Lung microvascular endothelial cell (primary cell): Measurements from ENCODE around the gene SUB1. TPM values are rescaled to one million over a fixed set of nuclear protein-coding genes. Genes with fewer than 3 reads are reported as not detected.
"Not testable (repeated sequence)": the region's sequence is repeated elsewhere in the genome, so short reads cannot be mapped to it uniquely, and the experiment has no call there.

Experiments used
- DNase-seq, 2 donors: peaks; one replicate each; pipeline versions ENCODE4 v3.0.0 to v3.0.0-alpha.2; 2010; ENCODE audit warnings: low read depth in 2 of 2
- total RNA-seq: library from RNA; depleted of rRNA; stranded (reverse); fragments of >200 nt; gene quantifications from 2 replicates; pipeline ENCODE4 v1.2.1, GENCODE V29; 2014

SUB1 gene
- total RNA-seq: 62.1 and 62.7 TPM in 2 replicates

- peak; percentile 94 to 95 for DNase-seq
Measured at GRCh38 chr5:32585446-32586275, at the start of gene SUB1. SUB1 (plus strand) TSS chr5:32585557; CDS start chr5:32588513, 2,956 bp downstream.

- no peak for DNase-seq
Measured at GRCh38 chr5:32536246-32536645, 49.1 kb upstream of the SUB1 start.

GRCh38 chr5:32537437-32538029 lies 47.8 kb upstream of the SUB1 start:
- peak; percentile 8 to 55 for DNase-seq

GRCh38 chr5:32538031-32538547 lies 47.3 kb upstream of the SUB1 start:
- no peak for DNase-seq

- no peak for DNase-seq
Measured at GRCh38 chr5:32539981-32540845, 45.1 kb upstream of the SUB1 start.

- DNase-seq: peak in 1 of 2 donors; percentile 75
Measured at GRCh38 chr5:32541241-32541640, 44.1 kb upstream of the SUB1 start.

GRCh38 chr5:32542216-32543059 lies 42.9 kb upstream of the SUB1 start:
- DNase-seq: peak; percentile 15 to 16

- DNase-seq: no peak
Measured at GRCh38 chr5:32543291-32543690, 42.1 kb upstream of the SUB1 start.

- no peak for DNase-seq
Measured at GRCh38 chr5:32545102-32545800, 40.1 kb upstream of the SUB1 start.

- DNase-seq: no peak
Measured at GRCh38 chr5:32551194-32551593, 34.2 kb upstream of the SUB1 start.

- DNase-seq: no peak
Measured at GRCh38 chr5:32551865-32552264, 33.5 kb upstream of the SUB1 start.

GRCh38 chr5:32552491-32552890 lies 32.9 kb upstream of the SUB1 start:
- DNase-seq: not testable (repeated sequence)

GRCh38 chr5:32552936-32553335 lies 32.4 kb upstream of the SUB1 start:
- no peak for DNase-seq

GRCh38 chr5:32554181-32554780 lies 31.1 kb upstream of the SUB1 start:
- not testable (repeated sequence) for DNase-seq

GRCh38 chr5:32556543-32556942 lies 28.8 kb upstream of the SUB1 start:
- DNase-seq: not testable (repeated sequence)

- no peak for DNase-seq
Measured at GRCh38 chr5:32559411-32559810, 25.9 kb upstream of the SUB1 start.

GRCh38 chr5:32559921-32560320 lies 25.4 kb upstream of the SUB1 start:
- no peak for DNase-seq

GRCh38 chr5:32562056-32562455 lies 23.3 kb upstream of the SUB1 start:
- no peak for DNase-seq

- DNase-seq: no peak
Measured at GRCh38 chr5:32562843-32563242, 22.5 kb upstream of the SUB1 start.

- DNase-seq: no peak
Measured at GRCh38 chr5:32563614-32564013, 21.7 kb upstream of the SUB1 start.
